ENCODE results near the gene ATG9A.

ATG9A gene

GRCh38 chr2:219272995-219273394, 43.6 kb upstream of the ATG9A start:
- Histone ChIP-seq H3K4me1 (ENCODE audit: insufficient read depth, low read length, poor library complexity, severe bottlenecking) (peaks cover 9% of the 10 kb centered on the region), H3K27me3 (ENCODE audit: insufficient read depth, low read length, poor library complexity, severe bottlenecking) (no peaks in the 10 kb centered on the region), H2AFZ (ENCODE audit: low read length) (no peak overlapping the region), H3K9me3 (ENCODE audit: insufficient read depth, low read depth, low read length) (no peaks in the 10 kb centered on the region), H3F3A (ENCODE audit: low read depth) (no peaks in the 10 kb centered on the region), H3K4me3 (ENCODE audit: low read length, poor library complexity, severe bottlenecking) (no peak overlapping the region), H3K4me2 (ENCODE audit: low read depth, low read length, poor library complexity, severe bottlenecking) (no peak overlapping the region), H3K9ac (ENCODE audit: low read depth, low read length, poor library complexity, severe bottlenecking) (no peak overlapping the region), H4K20me1 (ENCODE audit: insufficient read depth, low read length, poor library complexity, severe bottlenecking) (no peaks in the 10 kb centered on the region), H3K36me3 (ENCODE audit: insufficient read depth, low read length) (no peaks in the 10 kb centered on the region), H3K9me2 (replicated peaks; ENCODE audit: low read depth, low read length) (no peaks in the 10 kb centered on the region), H3K79me2 (ENCODE audit: insufficient read depth, low read length) (no peaks in the 10 kb centered on the region)
- no peak for TF ChIP-seq EZH2phosphoT487 (IDR thresholded peaks at IDR 0.05; ENCODE audit: borderline replicate concordance)
- no peak for TF ChIP-seq CTCF (conservative IDR thresholded peaks at IDR 0.05; ENCODE audit: low read length)

GRCh38 chr2:219272356-219272755, 42.9 kb upstream of the ATG9A start:
- Histone ChIP-seq H3K9me2 (replicated peaks; ENCODE audit: low read depth, low read length) (no peaks in the 10 kb centered on the region), H3K27me3 (ENCODE audit: insufficient read depth, low read length, poor library complexity, severe bottlenecking) (no peaks in the 10 kb centered on the region), H3K79me2 (ENCODE audit: insufficient read depth, low read length) (no peaks in the 10 kb centered on the region), H3K4me2 (ENCODE audit: low read depth, low read length, poor library complexity, severe bottlenecking) (no peak overlapping the region), H3F3A (ENCODE audit: low read depth) (no peaks in the 10 kb centered on the region), H3K9me3 (ENCODE audit: insufficient read depth, low read depth, low read length) (no peaks in the 10 kb centered on the region), H2AFZ (ENCODE audit: low read length) (no peak overlapping the region), H3K36me3 (ENCODE audit: insufficient read depth, low read length) (no peaks in the 10 kb centered on the region), H3K4me1 (ENCODE audit: insufficient read depth, low read length, poor library complexity, severe bottlenecking) (peaks cover 2% of the 10 kb centered on the region), H3K9ac (ENCODE audit: low read depth, low read length, poor library complexity, severe bottlenecking) (no peak overlapping the region), H3K4me3 (ENCODE audit: low read length, poor library complexity, severe bottlenecking) (no peak overlapping the region), H4K20me1 (ENCODE audit: insufficient read depth, low read length, poor library complexity, severe bottlenecking) (no peaks in the 10 kb centered on the region)
- TF ChIP-seq CTCF (conservative IDR thresholded peaks at IDR 0.05; ENCODE audit: low read length) (no peak), EZH2phosphoT487 (IDR thresholded peaks at IDR 0.05; ENCODE audit: borderline replicate concordance) (no peak)

- no peaks in the 10 kb centered on the region for H3K9me2 ChIP-seq (replicated peaks; ENCODE audit: low read depth, low read length)
- H3K4me2 ChIP-seq (ENCODE audit: low read depth, low read length, poor library complexity, severe bottlenecking): no peak overlapping the region
- no peak overlapping the region for H2AFZ ChIP-seq (ENCODE audit: low read length)
- no peaks in the 10 kb centered on the region for H3F3A ChIP-seq (ENCODE audit: low read depth)
- H3K79me2 ChIP-seq (ENCODE audit: insufficient read depth, low read length): no peaks in the 10 kb centered on the region
- no peak for TF ChIP-seq EZH2phosphoT487 (IDR thresholded peaks at IDR 0.05; ENCODE audit: borderline replicate concordance)
- H3K4me1 ChIP-seq (ENCODE audit: insufficient read depth, low read length, poor library complexity, severe bottlenecking): no peaks in the 10 kb centered on the region
- H3K4me3 ChIP-seq (ENCODE audit: low read length, poor library complexity, severe bottlenecking): no peak overlapping the region
- H3K27me3 ChIP-seq (ENCODE audit: insufficient read depth, low read length, poor library complexity, severe bottlenecking): no peaks in the 10 kb centered on the region
- no peaks in the 10 kb centered on the region for H3K36me3 ChIP-seq (ENCODE audit: insufficient read depth, low read length)
- no peaks in the 10 kb centered on the region for H3K9me3 ChIP-seq (ENCODE audit: insufficient read depth, low read depth, low read length)
- no peaks in the 10 kb centered on the region for H4K20me1 ChIP-seq (ENCODE audit: insufficient read depth, low read length, poor library complexity, severe bottlenecking)
- H3K9ac ChIP-seq (ENCODE audit: low read depth, low read length, poor library complexity, severe bottlenecking): no peak overlapping the region
Measured at GRCh38 chr2:219271021-219271420, 41.6 kb upstream of the ATG9A start.

- TF ChIP-seq CTCF (conservative IDR thresholded peaks at IDR 0.05; ENCODE audit: low read length): no peak
- TF ChIP-seq EZH2phosphoT487 (IDR thresholded peaks at IDR 0.05; ENCODE audit: borderline replicate concordance): no peak
- H3K9ac ChIP-seq (ENCODE audit: low read depth, low read length, poor library complexity, severe bottlenecking): no peak overlapping the region
- no peak overlapping the region for H3K4me3 ChIP-seq (ENCODE audit: low read length, poor library complexity, severe bottlenecking)
- H4K20me1 ChIP-seq (ENCODE audit: insufficient read depth, low read length, poor library complexity, severe bottlenecking): no peaks in the 10 kb centered on the region
- no peak overlapping the region for H3K4me2 ChIP-seq (ENCODE audit: low read depth, low read length, poor library complexity, severe bottlenecking)
- no peaks in the 10 kb centered on the region for H3K27me3 ChIP-seq (ENCODE audit: insufficient read depth, low read length, poor library complexity, severe bottlenecking)
- H3F3A ChIP-seq (ENCODE audit: low read depth): no peaks in the 10 kb centered on the region
- no peaks in the 10 kb centered on the region for H3K4me1 ChIP-seq (ENCODE audit: insufficient read depth, low read length, poor library complexity, severe bottlenecking)
- no peaks in the 10 kb centered on the region for H3K9me2 ChIP-seq (replicated peaks; ENCODE audit: low read depth, low read length)
- H2AFZ ChIP-seq (ENCODE audit: low read length): no peak overlapping the region
- no peaks in the 10 kb centered on the region for H3K36me3 ChIP-seq (ENCODE audit: insufficient read depth, low read length)
- no peaks in the 10 kb centered on the region for H3K9me3 ChIP-seq (ENCODE audit: insufficient read depth, low read depth, low read length)
- H3K79me2 ChIP-seq (ENCODE audit: insufficient read depth, low read length): no peaks in the 10 kb centered on the region
Measured at GRCh38 chr2:219270055-219270372, 40.6 kb upstream of the ATG9A start.
